GM12892 (cell line): ENCODE results near the gene BTNL3.

ENCODE experiments used
- POLR2A ChIP-seq: IDR thresholded peaks from 2 replicates; pipeline ENCODE4 v1.6.1; 2011; ENCODE audit warnings: low read depth, low read length, control low read depth
- TAF1 ChIP-seq: IDR thresholded peaks from 2 replicates; pipeline ENCODE4 v1.6.1; 2011; ENCODE audit warnings: low read depth, mild to moderate bottlenecking, control low read depth, low read length, borderline replicate concordance

DNA sequence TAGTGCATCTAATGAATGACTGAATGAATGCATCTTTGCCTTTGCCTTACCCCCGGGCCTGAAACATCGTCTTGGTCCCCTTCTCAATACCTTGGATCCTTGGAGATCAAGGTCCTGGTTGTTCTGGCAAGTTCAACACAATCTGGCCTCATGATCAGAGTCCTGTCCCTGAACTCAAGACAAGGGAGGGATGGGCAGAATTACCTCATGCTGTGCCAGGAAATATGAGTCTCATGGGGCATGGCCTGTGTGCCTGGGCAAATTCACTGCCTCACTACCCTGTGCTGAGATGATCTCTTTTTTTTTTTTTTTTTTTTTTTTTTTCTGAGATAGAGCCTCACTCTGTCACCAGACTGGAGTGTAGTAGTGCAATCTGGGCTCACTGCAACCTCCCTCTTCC is 630 bp upstream of the BTNL3 start:
- TF ChIP-seq TAF1, result no peak
- no peak for TF ChIP-seq POLR2A
